NOMO-1 treated with dmso at 0.1 percent for 144 hours (cell line): ENCODE measurements around the gene GLRA3.
"Not testable (repeated sequence)": the region's sequence is repeated elsewhere in the genome, so short reads cannot be mapped to it uniquely, and the experiment has no call there.

Experiments used
- DNase-seq: peaks from one replicate; lab custom pipeline; 2025; ENCODE audit not compliant: unreplicated experiment; lab: John Stamatoyannopoulos, UW

Gene GLRA3

GRCh38 chr4:174716986-174717770 lies 111.9 kb downstream of the GLRA3 start:
- DNase-seq: no peak

GRCh38 chr4:174714393-174715211 lies 114.4 kb downstream of the GLRA3 start:
- peak; percentile 35 for DNase-seq

- DNase-seq: no peak
These were observed 115.2 kb downstream of the GLRA3 start for GRCh38 chr4:174713821-174714220.

- DNase-seq: no peak
These were observed 115.9 kb downstream of the GLRA3 start for GRCh38 chr4:174713181-174713580.

- no peak for DNase-seq
These were observed 119.5 kb downstream of the GLRA3 start for GRCh38 chr4:174709526-174709925.

- no peak for DNase-seq
These were observed 120.7 kb downstream of the GLRA3 start for GRCh38 chr4:174708381-174708780.

- no peak for DNase-seq
These were observed 121.1 kb downstream of the GLRA3 start for GRCh38 chr4:174707902-174708301.

- DNase-seq: no peak
These were observed 121.9 kb downstream of the GLRA3 start for GRCh38 chr4:174707051-174707676.

GRCh38 chr4:174702979-174703478 lies 126.0 kb downstream of the GLRA3 start:
- DNase-seq: no peak

- DNase-seq: no peak
These were observed 129.4 kb downstream of the GLRA3 start for GRCh38 chr4:174699654-174700053.

GRCh38 chr4:174697896-174698295 lies 131.2 kb downstream of the GLRA3 start:
- DNase-seq: no peak

- DNase-seq: peak; percentile 56
These were observed 131.8 kb downstream of the GLRA3 start for GRCh38 chr4:174697202-174697601.

- peak; percentile 13 for DNase-seq
These were observed 132.4 kb downstream of the GLRA3 start for GRCh38 chr4:174696657-174697056.

- not testable (repeated sequence) for DNase-seq
These were observed 137.2 kb downstream of the GLRA3 start for GRCh38 chr4:174691876-174692275.

GRCh38 chr4:174690665-174691064 lies 138.4 kb downstream of the GLRA3 start:
- no peak for DNase-seq

GRCh38 chr4:174689618-174690017 lies 139.4 kb downstream of the GLRA3 start:
- no peak for DNase-seq

GRCh38 chr4:174686826-174687225 lies 142.2 kb downstream of the GLRA3 start:
- DNase-seq: no peak

GRCh38 chr4:174681723-174682300 lies 147.2 kb downstream of the GLRA3 start:
- DNase-seq: no peak

GRCh38 chr4:174674305-174674840 lies 154.7 kb downstream of the GLRA3 start:
- DNase-seq: no peak

GRCh38 chr4:174673865-174674264 lies 155.2 kb downstream of the GLRA3 start:
- DNase-seq: no peak

- DNase-seq: no peak
These were observed 156.8 kb downstream of the GLRA3 start for GRCh38 chr4:174672276-174672675.
